Activated B cell treated with CpG ODN at 0.5 μM for 24 hours (primary cell): ENCODE results near the gene HIP1R. TPM values are rescaled to one million over a fixed set of nuclear protein-coding genes. Genes with fewer than 3 reads are reported as not detected.

ENCODE experiments used
- ATAC-seq: fragments of 200-7000 bp; cut with Tn5 transposase; one replicate; pipeline ENCODE4 v1.10.0; 2021; ENCODE audit warnings: low read depth, mild to moderate bottlenecking, moderate library complexity
- CTCF ChIA-PET: fragments of 350-600 bp; sonication (Branson Sonifier 250); formaldehyde crosslinking; loops from one replicate; lab custom pipeline; 2021; ENCODE audit warnings: antibody characterized with exemption; lab: Charles Lee
- POLR2A ChIA-PET: fragments of 350-600 bp; sonication (Branson Sonifier 250); formaldehyde crosslinking; loops from one replicate; lab custom pipeline; 2021; ENCODE audit warnings: antibody characterized with exemption; lab: Charles Lee
- DNase-seq: peaks from one replicate; pipeline ENCODE4 v3.0.0; 2022
- H3K27ac Mint-ChIP-seq: one replicate; pipeline ENCODE4 v1.8.0; 2020; ENCODE audit warnings: mixed read lengths
- H3K27me3 Mint-ChIP-seq: one replicate; pipeline ENCODE4 v1.8.0; 2021; ENCODE audit warnings: mixed read lengths
- H3K36me3 Mint-ChIP-seq: one replicate; pipeline ENCODE4 v1.8.0; 2021; ENCODE audit warnings: low read depth, mixed read lengths
- H3K4me1 Mint-ChIP-seq: one replicate; pipeline ENCODE4 v1.8.0; 2021; ENCODE audit warnings: mixed read lengths
- H3K4me3 Mint-ChIP-seq: one replicate; pipeline ENCODE4 v1.8.0; 2020; ENCODE audit warnings: mild to moderate bottlenecking, mixed read lengths
- H3K9me3 Mint-ChIP-seq: one replicate; pipeline ENCODE4 v1.8.0; 2020; ENCODE audit warnings: mixed read lengths
- CTCF ChIP-seq: fragments of 200-600 bp; IDR thresholded peaks from one replicate; pipeline ENCODE4 v1.8.0; 2022; ENCODE audit warnings: antibody characterized with exemption, mild to moderate bottlenecking
- intact Hi-C: fragments of 100-400 bp; cut with micrococcal nuclease; formaldehyde crosslinking; loops from one replicate; pipeline ENCODE4 v1.15.1; 2024
- total RNA-seq: library from RNA; stranded (reverse); gene quantifications from 2 replicates; pipeline ENCODE4 v1.2.3, GENCODE V29; 2022

The HIP1R gene
- total RNA-seq, 1 donor from 2014 or later = 154 TPM

- DNase-seq (no peak), ATAC-seq (no peak)
- no peak for TF ChIP-seq CTCF
- H3K27ac Mint-ChIP-seq = no peak overlapping the region
- H3K4me1 Mint-ChIP-seq = peaks cover 53% of the 10 kb centered on the region
- POLR2A ChIA-PET = interaction anchor here (1.0 to 4.5 kb wide), 14 partner anchors 10 to 377 kb away, joined by 3 to 26 read pairs (median 6); partner anchors contain the start of genes ABCB9 and OGFOD2
- H3K4me3 Mint-ChIP-seq = no peak overlapping the region
- CTCF ChIA-PET = interaction anchor here (0.7 to 9.9 kb wide), 20 partner anchors 10 to 377 kb away, joined by 3 to 145 read pairs (median 4); partner anchors contain the start of genes ABCB9 and VPS37B
- H3K9me3 Mint-ChIP-seq = no peaks in the 10 kb centered on the region
- intact Hi-C loops = loop anchor here (1.0 to 5.0 kb wide), 5 partner anchors 36 to 377 kb away; partner anchors contain the start of gene VPS37B
- no peaks in the 10 kb centered on the region for H3K27me3 Mint-ChIP-seq
- peaks cover 76% of the 10 kb centered on the region for H3K36me3 Mint-ChIP-seq
These were observed 25.8 kb downstream of the HIP1R start for GRCh38 chr12:122860854-122861586.

- intact Hi-C loops = loop anchor here (5.0 kb wide), 2 partner anchors 36 to 224 kb away; partner anchors contain the start of gene VPS37B
- ChIA-PET POLR2A (interaction anchor here (1.0 to 4.5 kb wide), 11 partner anchors 10 to 113 kb away, joined by 3 to 26 read pairs (median 6); partner anchors contain the start of genes ABCB9 and OGFOD2), CTCF (interaction anchor here (1.2 to 9.9 kb wide), 12 partner anchors 9 to 377 kb away, joined by 3 to 145 read pairs (median 6); no protein-coding TSS in a partner anchor)
- TF ChIP-seq CTCF = no peak
- no peaks in the 10 kb centered on the region for H3K9me3 Mint-ChIP-seq
- ATAC-seq = no peak
- H3K4me1 Mint-ChIP-seq = peaks cover 59% of the 10 kb centered on the region
- peak overlapping the region; percentile 59 for H3K27ac Mint-ChIP-seq
- peaks cover 76% of the 10 kb centered on the region for H3K36me3 Mint-ChIP-seq
- H3K27me3 Mint-ChIP-seq = no peaks in the 10 kb centered on the region
- no peak for DNase-seq
- no peak overlapping the region for H3K4me3 Mint-ChIP-seq
These were observed 26.3 kb downstream of the HIP1R start for GRCh38 chr12:122861587-122861970.

GRCh38 chr12:122862110-122862634, 26.9 kb downstream of the HIP1R start:
- Mint-ChIP-seq H3K4me3 (no peak overlapping the region), H3K9me3 (no peaks in the 10 kb centered on the region), H3K27ac (peak overlapping the region; percentile 59), H3K4me1 (peaks cover 62% of the 10 kb centered on the region), H3K36me3 (peaks cover 76% of the 10 kb centered on the region), H3K27me3 (no peaks in the 10 kb centered on the region)
- intact Hi-C loops = loop anchor here (5.0 kb wide), 2 partner anchors 35 to 225 kb away; partner anchors contain the start of gene VPS37B
- DNase-seq (no peak), ATAC-seq (no peak)
- CTCF ChIA-PET = interaction anchor here (1.6 to 9.9 kb wide), 7 partner anchors 9 to 224 kb away, joined by 3 to 145 read pairs (median 9); no protein-coding TSS in a partner anchor
- POLR2A ChIA-PET = interaction anchor here (0.6 to 4.5 kb wide), 11 partner anchors 9 to 222 kb away, joined by 3 to 26 read pairs (median 6); partner anchors contain the start of genes ABCB9 and OGFOD2
- TF ChIP-seq CTCF = no peak

- DNase-seq = no peak
- POLR2A ChIA-PET = interaction anchor here (0.6 to 4.5 kb wide), 9 partner anchors 8 to 90 kb away, joined by 3 to 26 read pairs (median 4); no protein-coding TSS in a partner anchor
- intact Hi-C loops = loop anchor here (5.0 kb wide), 2 partner anchors 34 to 226 kb away; partner anchors contain the start of gene VPS37B
- TF ChIP-seq CTCF = no peak
- ATAC-seq = peak; percentile 32
- Mint-ChIP-seq H3K4me1 (peaks cover 64% of the 10 kb centered on the region), H3K36me3 (peaks cover 77% of the 10 kb centered on the region), H3K4me3 (peak overlapping the region; percentile 36), H3K9me3 (no peaks in the 10 kb centered on the region), H3K27ac (peak overlapping the region; percentile 80), H3K27me3 (no peaks in the 10 kb centered on the region)
- CTCF ChIA-PET = interaction anchor here (1.2 to 9.9 kb wide), 5 partner anchors 17 to 89 kb away, joined by 4 to 145 read pairs (median 9); no protein-coding TSS in a partner anchor
These were observed 27.8 kb downstream of the HIP1R start for GRCh38 chr12:122862872-122863701.
